GM12878 (cell line): ENCODE measurements around the gene TMBIM6. TPM values are rescaled to one million over a fixed set of nuclear protein-coding genes. Genes with fewer than 3 reads are reported as not detected.

Experiments used
- ATF2 ChIP-seq: IDR thresholded peaks from 2 replicates; pipeline ENCODE4 v1.6.1; 2012; ENCODE audit warnings: low read length, inconsistent platforms
- BHLHE40 ChIP-seq, 2 experiments: fragments of 450-650 bp in 1 of 2; IDR thresholded peaks; 2 replicates each; pipeline ENCODE4 v1.6.1; 2011 to 2017; ENCODE audit warnings: low read depth in 2 of 2, borderline replicate concordance in 1 of 2, improper control_type of control experiment in 1 of 2, low read length in 1 of 2, mild to moderate bottlenecking in 1 of 2
- CREM ChIP-seq: IDR thresholded peaks from 2 replicates; pipeline ENCODE4 v1.6.1; 2014; ENCODE audit warnings: antibody characterized with exemption, low read depth
- CUX1 ChIP-seq: IDR thresholded peaks from 2 replicates; pipeline ENCODE4 v1.6.1; 2012; ENCODE audit warnings: improper control_type of control experiment, low read depth, low read length; ENCODE audit not compliant: insufficient replicate concordance
- GATAD2B ChIP-seq: fragments of 450-650 bp; conservative IDR thresholded peaks from 2 replicates; pipeline ENCODE4 v1.6.1; 2017; ENCODE audit warnings: low read depth, mild to moderate bottlenecking, moderate library complexity
- HDAC6 ChIP-seq: fragments of 200-600 bp; sonication (generic); IDR thresholded peaks from one replicate; pipeline ENCODE4 v1.8.0; 2017; ENCODE audit warnings: antibody characterized with exemption; ENCODE audit not compliant: unreplicated experiment
- IKZF1 ChIP-seq: fragments of 450-650 bp; conservative IDR thresholded peaks from 2 replicates; pipeline ENCODE4 v1.6.1; 2017; ENCODE audit warnings: antibody characterized with exemption, mild to moderate bottlenecking
- NBN ChIP-seq: fragments of 450-650 bp; IDR thresholded peaks from 2 replicates; pipeline ENCODE4 v1.6.1; 2016
- POLR2AphosphoS5 ChIP-seq: IDR thresholded peaks from 2 replicates; pipeline ENCODE4 v1.6.1; 2011; ENCODE audit warnings: mild to moderate bottlenecking, low read length, inconsistent platforms
- POU2F2 ChIP-seq: IDR thresholded peaks from 3 replicates; pipeline ENCODE4 v1.6.1; 2011; ENCODE audit warnings: low read depth, mild to moderate bottlenecking, low read length, borderline replicate concordance
- RAD51 ChIP-seq: fragments of 450-650 bp; IDR thresholded peaks from 2 replicates; pipeline ENCODE4 v1.6.1; 2016; ENCODE audit warnings: moderate library complexity, mild to moderate bottlenecking, inconsistent platforms
- RBBP5 ChIP-seq: fragments of 200-600 bp; sonication (generic); conservative IDR thresholded peaks from 2 replicates; pipeline ENCODE4 v1.6.1; 2016
- RUNX3 ChIP-seq: IDR thresholded peaks from 2 replicates; pipeline ENCODE4 v1.6.1; 2012; ENCODE audit warnings: low read length, inconsistent platforms
- SIN3A ChIP-seq: IDR thresholded peaks from 2 replicates; pipeline ENCODE4 v1.6.1; 2012; ENCODE audit warnings: low read depth, low read length, improper control_type of control experiment
- SKIL ChIP-seq: fragments of 450-650 bp; IDR thresholded peaks from 2 replicates; pipeline ENCODE4 v1.6.1; 2017; ENCODE audit warnings: mild to moderate bottlenecking, low read depth, inconsistent platforms; ENCODE audit not compliant: poor library complexity, severe bottlenecking
- SP1 ChIP-seq: IDR thresholded peaks from one replicate; pipeline ENCODE4 v1.6.1; 2011; ENCODE audit warnings: low read depth, low read length
- STAT3 ChIP-seq: IDR thresholded peaks from 2 replicates; pipeline ENCODE4 v1.6.1; 2011; ENCODE audit warnings: low read depth, low read length, improper control_type of control experiment
- USF2 ChIP-seq: IDR thresholded peaks from 2 replicates; pipeline ENCODE4 v1.6.1; 2011; ENCODE audit warnings: low read depth, low read length, improper control_type of control experiment, borderline replicate concordance
- ZNF384 ChIP-seq: IDR thresholded peaks from 2 replicates; pipeline ENCODE4 v1.6.1; 2012; ENCODE audit warnings: low read depth, mild to moderate bottlenecking, low read length, improper control_type of control experiment, borderline replicate concordance
- polyA plus RNA-seq, 11 experiments: library from polyadenylated mRNA; depleted of rRNA in 4 of 11; unstranded in 6 of 11; stranded (reverse) in 5 of 11; fragments of >200 nt; fragmentation: Nextera tagmentation in 4 of 11; fragmentation: Illumina TruSeq in 1 of 11; extraction: Ambion mirVana in 4 of 11; extraction: Trizol in 1 of 11; gene quantifications; 1 replicate in 1 of 11; 2 replicates in 10 of 11; pipeline versions ENCODE4 v1.2.1 to v1.2.3, GENCODE V29; 2011 to 2016; ENCODE audit warnings: inconsistent platforms in 2 of 11, missing spikeins in 2 of 11, low read depth in 1 of 11
- total RNA-seq, 4 experiments: library from RNA; depleted of rRNA in 3 of 4; stranded (reverse); fragments of >200 nt in 3 of 4; fragmentation: Illumina TruSeq in 1 of 4; extraction: Trizol in 1 of 4; gene quantifications; 2 replicates each; pipeline versions ENCODE4 v1.2.1 to v1.2.3, GENCODE V29; 2013 to 2021

TMBIM6 gene
- total and polyA plus RNA-seq, 10 of the 15 experiments (the other 5 are each of a cell fraction or from before 2014, with no cell fraction given), result 224 to 1,192 (median 379) TPM

- TF ChIP-seq CUX1 (no peak), HDAC6 (no peak), POLR2AphosphoS5 (peak; percentile 80; the same call in 1 of the 2 replicates), ATF2 (no peak), BHLHE40 (IDR thresholded peaks at IDR 0.05; ENCODE audit: borderline replicate concordance in 1 of 2, low read depth in 2 of 2, low read length in 1 of 2) (peak; percentile 14 to 44; a peak in 1 of 4 replicates), STAT3 (no peak), RUNX3 (peak; percentile 66), SKIL (no peak), GATAD2B (0 out of 2 replicates have a peak, but pooled peaks have one; percentile 32), NBN (peak; percentile 21; the same call in 1 of the 2 replicates), IKZF1 (0 out of 2 replicates have a peak, but pooled peaks have one; percentile 16), ZNF384 (no peak), POU2F2 (no peak), RAD51 (peak; percentile 54; the same call in 1 of the 2 replicates), SP1 (no peak), CREM (peak; percentile 62; the same call in 1 of the 2 replicates), USF2 (peak; percentile 28; the same call in 1 of the 2 replicates), RBBP5 (no peak), SIN3A (no peak)
Measured at GRCh38 chr12:49741882-49742620, 694 bp downstream of the TMBIM6 start (continued).
